Ovary (tissue), 3 donors: ENCODE data around the gene NKAIN2.

Experiments used
- CTCF ChIP-seq, 3 donors: fragments of 450-650 bp in 2 of 3; fragments of 200-600 bp in 1 of 3; IDR thresholded peaks; one replicate each; pipeline versions ENCODE4 v1.5.1 to v1.8.0; 2016 to 2022; ENCODE audit warnings: antibody characterized with exemption in 3 of 3, mild to moderate bottlenecking in 1 of 3
- POLR2A ChIP-seq: fragments of 450-650 bp; IDR thresholded peaks from one replicate; pipeline ENCODE4 v1.6.1; 2017; ENCODE audit warnings: antibody characterized with exemption, mild to moderate bottlenecking, moderate library complexity
- donor health status: DM: no; HTN: no; CAD: no.

GRCh38 chr6:124203812-124204167 lies 400.1 kb downstream of the NKAIN2 start:
- TF ChIP-seq CTCF (IDR thresholded peaks at IDR 0.05) (no peak), POLR2A (no peak)
